ENCODE data around the gene PTPRK. TPM values are rescaled to one million over a fixed set of nuclear protein-coding genes. Genes with fewer than 3 reads are reported as not detected.

The PTPRK gene
- total RNA-seq, 1 experiment from 2014 or later: 34.2 TPM

DNA sequence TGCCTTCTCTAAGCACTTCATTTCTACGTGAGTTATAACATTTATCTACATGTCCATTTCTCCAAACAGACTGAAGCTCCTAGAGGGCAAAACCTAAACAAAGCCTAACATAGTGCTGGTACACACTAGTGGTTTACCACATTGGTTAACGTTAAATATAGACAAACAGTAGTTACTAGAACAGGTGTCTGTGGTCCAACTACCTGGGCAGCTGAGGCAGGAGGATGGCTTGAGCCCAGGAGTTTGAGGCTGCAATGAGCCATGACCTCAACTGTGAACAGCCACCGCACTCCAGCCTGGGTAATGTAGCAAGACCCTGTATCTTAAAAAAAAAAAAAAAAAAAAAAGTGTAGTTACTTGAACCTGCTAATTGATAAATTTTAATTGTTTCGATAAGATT lies 26.5 kb downstream of the PTPRK start (continued):
- TF ChIP-seq, protein P1, sequence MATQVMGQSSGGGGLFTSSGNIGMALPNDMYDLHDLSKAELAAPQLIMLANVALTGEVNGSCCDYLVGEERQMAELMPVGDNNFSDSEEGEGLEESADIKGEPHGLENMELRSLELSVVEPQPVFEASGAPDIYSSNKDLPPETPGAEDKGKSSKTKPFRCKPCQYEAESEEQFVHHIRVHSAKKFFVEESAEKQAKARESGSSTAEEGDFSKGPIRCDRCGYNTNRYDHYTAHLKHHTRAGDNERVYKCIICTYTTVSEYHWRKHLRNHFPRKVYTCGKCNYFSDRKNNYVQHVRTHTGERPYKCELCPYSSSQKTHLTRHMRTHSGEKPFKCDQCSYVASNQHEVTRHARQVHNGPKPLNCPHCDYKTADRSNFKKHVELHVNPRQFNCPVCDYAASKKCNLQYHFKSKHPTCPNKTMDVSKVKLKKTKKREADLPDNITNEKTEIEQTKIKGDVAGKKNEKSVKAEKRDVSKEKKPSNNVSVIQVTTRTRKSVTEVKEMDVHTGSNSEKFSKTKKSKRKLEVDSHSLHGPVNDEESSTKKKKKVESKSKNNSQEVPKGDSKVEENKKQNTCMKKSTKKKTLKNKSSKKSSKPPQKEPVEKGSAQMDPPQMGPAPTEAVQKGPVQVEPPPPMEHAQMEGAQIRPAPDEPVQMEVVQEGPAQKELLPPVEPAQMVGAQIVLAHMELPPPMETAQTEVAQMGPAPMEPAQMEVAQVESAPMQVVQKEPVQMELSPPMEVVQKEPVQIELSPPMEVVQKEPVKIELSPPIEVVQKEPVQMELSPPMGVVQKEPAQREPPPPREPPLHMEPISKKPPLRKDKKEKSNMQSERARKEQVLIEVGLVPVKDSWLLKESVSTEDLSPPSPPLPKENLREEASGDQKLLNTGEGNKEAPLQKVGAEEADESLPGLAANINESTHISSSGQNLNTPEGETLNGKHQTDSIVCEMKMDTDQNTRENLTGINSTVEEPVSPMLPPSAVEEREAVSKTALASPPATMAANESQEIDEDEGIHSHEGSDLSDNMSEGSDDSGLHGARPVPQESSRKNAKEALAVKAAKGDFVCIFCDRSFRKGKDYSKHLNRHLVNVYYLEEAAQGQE (IDR thresholded peaks at IDR 0.05; ENCODE audit: low read depth): no peak
- no peak for TF ChIP-seq YY1 (IDR thresholded peaks at IDR 0.05; ENCODE audit: extremely low read depth, insufficient replicate concordance, low read depth, low read length)
- TF ChIP-seq FOSL1 (IDR thresholded peaks at IDR 0.05; ENCODE audit: low read depth): no peak
- TF ChIP-seq JUND (IDR thresholded peaks at IDR 0.05): no peak

GRCh38 chr6:128492386-128492785 lies 28.0 kb downstream of the PTPRK start:
- no peak overlapping the region for H3K9ac ChIP-seq (ENCODE audit: low read length)
- TF ChIP-seq SRF (IDR thresholded peaks at IDR 0.05; ENCODE audit: low read depth) (no peak), SIN3A (IDR thresholded peaks at IDR 0.05; ENCODE audit: low read depth) (no peak), CBX3 (IDR thresholded peaks at IDR 0.05; ENCODE audit: low read depth) (no peak), MAX (IDR thresholded peaks at IDR 0.05) (no peak), CEBPB (IDR thresholded peaks at IDR 0.05; ENCODE audit: low read depth) (no peak), ZNF274 (IDR thresholded peaks at IDR 0.05; ENCODE audit: low read depth, low read length) (no peak), TCF7L2 (IDR thresholded peaks at IDR 0.05; ENCODE audit: borderline replicate concordance, extremely low read depth, insufficient read depth, insufficient read length) (no peak), RAD21 (IDR thresholded peaks at IDR 0.05; ENCODE audit: low read depth) (no peak), EZH2phosphoT487 (IDR thresholded peaks at IDR 0.05; ENCODE audit: borderline replicate concordance) (no peak), EGR1 (IDR thresholded peaks at IDR 0.05; ENCODE audit: low read depth) (no peak), YY1 (IDR thresholded peaks at IDR 0.05; ENCODE audit: extremely low read depth, insufficient replicate concordance, low read depth, low read length) (no peak), POLR2A (IDR thresholded peaks at IDR 0.05; ENCODE audit: borderline replicate concordance, extremely low read depth, insufficient read depth, insufficient read length) (no peak), ELF1 (IDR thresholded peaks at IDR 0.05; ENCODE audit: borderline replicate concordance, low read depth) (no peak), JUND (IDR thresholded peaks at IDR 0.05) (no peak), POLR2AphosphoS5 (IDR thresholded peaks at IDR 0.05; ENCODE audit: low read depth, low read length) (no peak), FOSL1 (IDR thresholded peaks at IDR 0.05; ENCODE audit: low read depth) (no peak), CTCF (IDR thresholded peaks at IDR 0.05 in 2 of 3, conservative IDR thresholded peaks at IDR 0.05 in 1 of 3; ENCODE audit: borderline replicate concordance in 1 of 3, insufficient read depth in 1 of 3, low read depth in 2 of 3, low read length in 2 of 3) (no peak)
- TF ChIP-seq, protein P2, sequence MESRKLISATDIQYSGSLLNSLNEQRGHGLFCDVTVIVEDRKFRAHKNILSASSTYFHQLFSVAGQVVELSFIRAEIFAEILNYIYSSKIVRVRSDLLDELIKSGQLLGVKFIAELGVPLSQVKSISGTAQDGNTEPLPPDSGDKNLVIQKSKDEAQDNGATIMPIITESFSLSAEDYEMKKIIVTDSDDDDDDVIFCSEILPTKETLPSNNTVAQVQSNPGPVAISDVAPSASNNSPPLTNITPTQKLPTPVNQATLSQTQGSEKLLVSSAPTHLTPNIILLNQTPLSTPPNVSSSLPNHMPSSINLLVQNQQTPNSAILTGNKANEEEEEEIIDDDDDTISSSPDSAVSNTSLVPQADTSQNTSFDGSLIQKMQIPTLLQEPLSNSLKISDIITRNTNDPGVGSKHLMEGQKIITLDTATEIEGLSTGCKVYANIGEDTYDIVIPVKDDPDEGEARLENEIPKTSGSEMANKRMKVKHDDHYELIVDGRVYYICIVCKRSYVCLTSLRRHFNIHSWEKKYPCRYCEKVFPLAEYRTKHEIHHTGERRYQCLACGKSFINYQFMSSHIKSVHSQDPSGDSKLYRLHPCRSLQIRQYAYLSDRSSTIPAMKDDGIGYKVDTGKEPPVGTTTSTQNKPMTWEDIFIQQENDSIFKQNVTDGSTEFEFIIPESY (IDR thresholded peaks at IDR 0.05; ENCODE audit: extremely low read depth, insufficient replicate concordance, low read length): no peak

More at GRCh38 chr6:128492386-128492785, 28.0 kb downstream of the PTPRK start:
- Histone ChIP-seq H2AFZ (ENCODE audit: low read depth, low read length, poor library complexity, severe bottlenecking) (no peak overlapping the region), H3K79me2 (ENCODE audit: insufficient read depth, low read length) (no peaks in the 10 kb centered on the region), H3K36me3 (ENCODE audit: control insufficient read depth in 1 of 2, insufficient read depth in 2 of 2, low read length in 2 of 2) (no peaks in the 10 kb centered on the region), H3K27me3 (ENCODE audit: insufficient read depth, low read length) (no peaks in the 10 kb centered on the region), H3K27ac (ENCODE audit: low read depth, low read length) (no peak overlapping the region), H3K4me2 (ENCODE audit: low read length) (peak overlapping the region; percentile 48; the same call in 1 of the 2 replicates), H3K9me3 (ENCODE audit: control insufficient read depth in 1 of 2, insufficient read depth in 1 of 2, low read depth in 1 of 2, low read length in 2 of 2) (no peaks in the 10 kb centered on the region), H3K9me2 (ENCODE audit: insufficient read depth) (no peaks in the 10 kb centered on the region), H3K4me3 (replicated peaks in 1 of 2; ENCODE audit: low read depth in 1 of 2, low read length in 2 of 2) (no peak overlapping the region), H3K4me1 (ENCODE audit: control insufficient read depth in 1 of 2, insufficient read depth in 2 of 2, low read length in 2 of 2) (peaks cover 0 to 15% of the 10 kb centered on the region in 2 experiments; a peak in 2 of 4 replicates), H4K20me1 (ENCODE audit: insufficient read depth) (no peaks in the 10 kb centered on the region)
- ChIA-PET POLR2A (no interaction called here), CTCF (no interaction called here), RAD21 (ENCODE audit: low non-redundant PET in 1 of 2, low total read pairs in 2 of 2, uncharacterized antibody in 2 of 2, unreplicated experiment in 2 of 2) (no interaction called here)
- BruUV-seq (replicated peaks): no TSS peak
- intact Hi-C loops (cut with micrococcal nuclease): no loop called here
- no peak for ATAC-seq
- DNase-seq (ENCODE audit: low read depth, low spot score): no peak
